Caco-2 (cell line): ENCODE results near the gene AOPEP. TPM values are rescaled to one million over a fixed set of nuclear protein-coding genes. Genes with fewer than 3 reads are reported as not detected.

ENCODE experiments used
- BruUV-seq: library from RNA; stranded (reverse); fragments of 400-500 nt; replicated peaks from 2 replicates; lab custom pipeline; 2021; lab: Mats Ljungman, UMichigan
- CTCF ChIA-PET: fragments of 300-600 bp; sonication (Branson Sonifier 250); formaldehyde crosslinking; loops from one replicate; lab custom pipeline; 2022; ENCODE audit warnings: antibody characterized with exemption; lab: Charles Lee
- POLR2A ChIA-PET: fragments of 300-600 bp; sonication (Branson Sonifier 250); formaldehyde crosslinking; loops from one replicate; lab custom pipeline; 2022; ENCODE audit warnings: antibody characterized with exemption; lab: Charles Lee
- DNase-seq, 2 experiments: peaks; one replicate each; pipeline versions ENCODE4 v3.0.0 to v3.0.0-alpha.2; 2020 to 2022
- H3K27me3 ChIP-seq: replicated peaks from 2 replicates; pipeline ENCODE4 v1.6.0; 2011; ENCODE audit warnings: low read length; ENCODE audit not compliant: control insufficient read depth, insufficient read depth
- H3K36me3 ChIP-seq: 2 replicates; pipeline ENCODE4 v1.5.1; 2011; ENCODE audit warnings: low read length; ENCODE audit not compliant: control insufficient read depth, insufficient read depth
- H3K4me1 ChIP-seq: fragments of 250-450 bp; sonication (Bioruptor Pico); 2 replicates; pipeline ENCODE4 v1.5.1; 2020; ENCODE audit warnings: mild to moderate bottlenecking
- H3K4me3 ChIP-seq: 2 replicates; pipeline ENCODE4 v1.5.1; 2011; ENCODE audit warnings: low read depth, mild to moderate bottlenecking, control low read depth, low read length
- H3K9me3 ChIP-seq: fragments of 250-450 bp; sonication (Bioruptor Pico); 2 replicates; pipeline ENCODE4 v1.5.1; 2020; ENCODE audit warnings: mild to moderate bottlenecking, moderate library complexity
- H3K27ac Mint-ChIP-seq: one replicate; pipeline ENCODE4 v1.8.0; 2022; ENCODE audit warnings: mixed read lengths; ENCODE audit not compliant: unreplicated experiment
- H3K27me3 Mint-ChIP-seq: one replicate; pipeline ENCODE4 v1.8.0; 2022; ENCODE audit warnings: mixed read lengths; ENCODE audit not compliant: insufficient read depth, unreplicated experiment
- H3K36me3 Mint-ChIP-seq: one replicate; pipeline ENCODE4 v1.8.0; 2022; ENCODE audit warnings: mild to moderate bottlenecking, mixed read lengths; ENCODE audit not compliant: insufficient read depth, unreplicated experiment
- H3K4me1 Mint-ChIP-seq: one replicate; pipeline ENCODE4 v1.8.0; 2022; ENCODE audit warnings: low read depth, mixed read lengths; ENCODE audit not compliant: unreplicated experiment
- H3K4me3 Mint-ChIP-seq: one replicate; pipeline ENCODE4 v1.8.0; 2022; ENCODE audit warnings: mild to moderate bottlenecking, moderate library complexity, mixed read lengths; ENCODE audit not compliant: unreplicated experiment
- H3K9me3 Mint-ChIP-seq: one replicate; pipeline ENCODE4 v1.8.0; 2022; ENCODE audit warnings: mixed read lengths; ENCODE audit not compliant: unreplicated experiment
- CTCF ChIP-seq, 2 experiments: fragments of 200-600 bp in 1 of 2; IDR thresholded peaks; 1 replicate in 1 of 2; 2 replicates in 1 of 2; pipeline versions ENCODE4 v1.5.1 to v1.8.0; 2011 to 2022; ENCODE audit warnings: antibody characterized with exemption in 1 of 2, control low read depth in 1 of 2, inconsistent platforms in 1 of 2, low read depth in 1 of 2, low read length in 1 of 2, mild to moderate bottlenecking in 1 of 2, moderate library complexity in 1 of 2; ENCODE audit not compliant: insufficient read depth in 1 of 2, severe bottlenecking in 1 of 2, unreplicated experiment in 1 of 2
- intact Hi-C: fragments of 100-400 bp; cut with micrococcal nuclease; formaldehyde crosslinking; loops from one replicate; pipeline ENCODE4 v1.10.0; 2022; ENCODE audit not compliant: unreplicated experiment
- total RNA-seq: library from RNA; stranded (reverse); gene quantifications from 2 replicates; pipeline ENCODE4 v1.2.3, GENCODE V29; 2022

AOPEP gene
- total RNA-seq, 1 experiment from 2014 or later = 63.3 TPM

- Histone ChIP-seq H3K9me3 (no peaks in the 10 kb centered on the region), H3K4me1 (peaks cover 4% of the 10 kb centered on the region), H3K4me3 (no peak overlapping the region), H3K27me3 (no peaks in the 10 kb centered on the region), H3K36me3 (peaks cover 3% of the 10 kb centered on the region)
- no peaks in the 10 kb centered on the region for H3K27me3 Mint-ChIP-seq
- BruUV-seq = no TSS peak
- peak overlapping the region; percentile 20 for H3K27ac Mint-ChIP-seq
- H3K4me1 Mint-ChIP-seq = peaks cover 24% of the 10 kb centered on the region
- no peaks in the 10 kb centered on the region for H3K9me3 Mint-ChIP-seq
- peaks cover 64% of the 10 kb centered on the region for H3K36me3 Mint-ChIP-seq
- intact Hi-C loops = loop anchor here (10.0 kb wide), 1 partner anchor 286 kb away; no protein-coding TSS in a partner anchor
- DNase-seq = no peak
- CTCF ChIA-PET = interaction anchor here (0.6 to 1.2 kb wide), 3 partner anchors 38 to 121 kb away, joined by 3 to 4 read pairs (median 3); no protein-coding TSS in a partner anchor
- no peak for TF ChIP-seq CTCF (IDR thresholded peaks at IDR 0.05; ENCODE audit: insufficient read depth in 1 of 2, low read depth in 1 of 2, low read length in 1 of 2, severe bottlenecking in 1 of 2, unreplicated experiment in 1 of 2)
- no peak overlapping the region for H3K4me3 Mint-ChIP-seq
- POLR2A ChIA-PET = no interaction called here
Observed at GRCh38 chr9:95070549-95071021, 344.1 kb downstream of the AOPEP start.

- peaks cover 29% of the 10 kb centered on the region for H3K4me1 Mint-ChIP-seq
- H3K9me3 Mint-ChIP-seq = no peaks in the 10 kb centered on the region
- no peak overlapping the region for H3K4me3 ChIP-seq
- no peak for TF ChIP-seq CTCF (IDR thresholded peaks at IDR 0.05; ENCODE audit: insufficient read depth in 1 of 2, low read depth in 1 of 2, low read length in 1 of 2, severe bottlenecking in 1 of 2, unreplicated experiment in 1 of 2)
- peaks cover 6% of the 10 kb centered on the region for H3K4me1 ChIP-seq
- H3K4me3 Mint-ChIP-seq = no peak overlapping the region
- ChIA-PET POLR2A (interaction anchor here (0.6 kb wide), 1 partner anchor 40 kb away, joined by 3 read pairs; no protein-coding TSS in a partner anchor), CTCF (interaction anchor here (0.6 to 1.2 kb wide), 2 partner anchors 48 to 259 kb away, joined by 3 to 4 read pairs; no protein-coding TSS in a partner anchor)
- peaks cover 70% of the 10 kb centered on the region for H3K36me3 Mint-ChIP-seq
- intact Hi-C loops = loop anchor here (10.0 kb wide), 1 partner anchor 287 kb away; no protein-coding TSS in a partner anchor
- H3K9me3 ChIP-seq = no peaks in the 10 kb centered on the region
- peaks cover 3% of the 10 kb centered on the region for H3K36me3 ChIP-seq
- no peaks in the 10 kb centered on the region for H3K27me3 Mint-ChIP-seq
- DNase-seq = no peak
- no peaks in the 10 kb centered on the region for H3K27me3 ChIP-seq
- BruUV-seq = no TSS peak
- H3K27ac Mint-ChIP-seq = no peak overlapping the region
Observed at GRCh38 chr9:95071450-95071849, 345.0 kb downstream of the AOPEP start.

GRCh38 chr9:95071925-95072324, 345.4 kb downstream of the AOPEP start:
- no TSS peak for BruUV-seq
- no peaks in the 10 kb centered on the region for H3K27me3 ChIP-seq
- peaks cover 75% of the 10 kb centered on the region for H3K36me3 Mint-ChIP-seq
- CTCF ChIA-PET = interaction anchor here (0.6 to 1.7 kb wide), 4 partner anchors 14 to 258 kb away, joined by 3 to 9 read pairs (median 6); no protein-coding TSS in a partner anchor
- no peaks in the 10 kb centered on the region for H3K9me3 ChIP-seq
- peaks cover 2% of the 10 kb centered on the region for H3K36me3 ChIP-seq
- no peaks in the 10 kb centered on the region for H3K9me3 Mint-ChIP-seq
- TF ChIP-seq CTCF (IDR thresholded peaks at IDR 0.05; ENCODE audit: insufficient read depth in 1 of 2, low read depth in 1 of 2, low read length in 1 of 2, severe bottlenecking in 1 of 2, unreplicated experiment in 1 of 2) = no peak
- no peak overlapping the region for H3K27ac Mint-ChIP-seq
- intact Hi-C loops = loop anchor here (10.0 kb wide), 1 partner anchor 287 kb away; no protein-coding TSS in a partner anchor
- POLR2A ChIA-PET = interaction anchor here (0.6 kb wide), 1 partner anchor 40 kb away, joined by 3 read pairs; no protein-coding TSS in a partner anchor
- H3K4me1 ChIP-seq = peaks cover 11% of the 10 kb centered on the region
- H3K4me3 ChIP-seq = no peak overlapping the region
- no peaks in the 10 kb centered on the region for H3K27me3 Mint-ChIP-seq
- peaks cover 33% of the 10 kb centered on the region for H3K4me1 Mint-ChIP-seq
- no peak for DNase-seq
- no peak overlapping the region for H3K4me3 Mint-ChIP-seq
